Keratinocyte (primary cell): ENCODE results near the gene HOXC6. TPM values are rescaled to one million over a fixed set of nuclear protein-coding genes. Genes with fewer than 3 reads are reported as not detected.
A peak's percentile ranks its signal among the peaks of the same experiment; 100 is the strongest.

ENCODE experiments used
- DNase-seq: peaks from one replicate; pipeline ENCODE4 v3.0.0-alpha.2; 2011; ENCODE audit warnings: low read depth, missing footprints, low spot score
- FAIRE-seq: peaks from 2 replicates; lab custom pipeline; 2011; peaks lifted over from hg19 to GRCh38; lab: Jason Lieb, UNC
- H2AFZ ChIP-seq: 2 replicates; pipeline ENCODE4 v1.6.0; 2012; ENCODE audit warnings: low read length, control low read depth, inconsistent platforms; ENCODE audit not compliant: control insufficient read depth
- H3K27ac ChIP-seq: 2 replicates; pipeline ENCODE4 v1.5.1; 2011; ENCODE audit warnings: low read length; ENCODE audit not compliant: control insufficient read depth, insufficient read depth
- H3K27me3 ChIP-seq: 3 replicates; pipeline ENCODE4 v1.6.0; 2011; ENCODE audit warnings: low read length; ENCODE audit not compliant: control insufficient read depth, insufficient read depth; ENCODE audit errors: extremely low read depth
- H3K36me3 ChIP-seq, 2 experiments: 2 replicates in 1 of 2; 3 replicates in 1 of 2; pipeline ENCODE4 v1.5.1; 2011; ENCODE audit warnings: low read length in 2 of 2, mild to moderate bottlenecking in 1 of 2; ENCODE audit not compliant: control insufficient read depth in 2 of 2, insufficient read depth in 2 of 2; ENCODE audit errors: extremely low read depth in 1 of 2
- H3K4me1 ChIP-seq: 3 replicates; pipeline ENCODE4 v1.5.1; 2011; ENCODE audit warnings: low read length; ENCODE audit not compliant: control insufficient read depth, insufficient read depth; ENCODE audit errors: extremely low read depth
- H3K4me2 ChIP-seq: 3 replicates; pipeline ENCODE4 v1.6.0; 2011; ENCODE audit warnings: low read depth, low read length; ENCODE audit not compliant: control insufficient read depth, insufficient read depth; ENCODE audit errors: extremely low read depth
- H3K4me3 ChIP-seq, 3 experiments: fragments of 200-600 bp in 1 of 3; sonication (generic) in 1 of 3; 2 replicates in 2 of 3; 3 replicates in 1 of 3; pipeline ENCODE4 v1.5.1; 2011 to 2016; ENCODE audit warnings: low read length in 3 of 3, mild to moderate bottlenecking in 3 of 3, control low read depth in 2 of 3, inconsistent platforms in 1 of 3, low read depth in 1 of 3, mixed read lengths in 1 of 3, mixed run types in 1 of 3, moderate library complexity in 1 of 3; ENCODE audit not compliant: control insufficient read depth in 2 of 3, insufficient read depth in 2 of 3; ENCODE audit errors: extremely low read depth in 1 of 3
- H3K79me2 ChIP-seq: 2 replicates; pipeline ENCODE4 v1.6.0; 2012; ENCODE audit warnings: low read length; ENCODE audit not compliant: control insufficient read depth, insufficient read depth
- H3K9ac ChIP-seq: 3 replicates; pipeline ENCODE4 v1.6.0; 2011; ENCODE audit warnings: low read length; ENCODE audit not compliant: control insufficient read depth, insufficient read depth; ENCODE audit errors: extremely low read depth
- H3K9me1 ChIP-seq: 3 replicates; pipeline ENCODE4 v1.6.0; 2011; ENCODE audit warnings: low read length; ENCODE audit not compliant: control insufficient read depth, insufficient read depth; ENCODE audit errors: extremely low read depth
- H3K9me3 ChIP-seq: 2 replicates; pipeline ENCODE4 v1.5.1; 2012; ENCODE audit warnings: low read depth, low read length; ENCODE audit not compliant: control insufficient read depth
- H4K20me1 ChIP-seq: 3 replicates; pipeline ENCODE4 v1.6.0; 2011; ENCODE audit warnings: low read length; ENCODE audit not compliant: control insufficient read depth, insufficient read depth; ENCODE audit errors: extremely low read depth
- EZH2 ChIP-seq: IDR thresholded peaks from one replicate; pipeline ENCODE4 v1.6.1; 2012; ENCODE audit warnings: inconsistent platforms, mild to moderate bottlenecking, low read length, moderate library complexity
- dilution Hi-C: fragments of 300-500 bp; cut with MboI; formaldehyde crosslinking; loops from one replicate; pipeline ENCODE4 v1.7.0; 2020; ENCODE audit warnings: low sequenced_read_pairs; ENCODE audit not compliant: extremely low pct_ligation_motif_present
- polyA plus RNA-seq, 5 experiments: library from polyadenylated mRNA; depleted of rRNA in 3 of 5; stranded (reverse) in 3 of 5; stranded (forward) in 1 of 5; unstranded in 1 of 5; fragments of >200 nt; gene quantifications; 1 replicate in 1 of 5; 2 replicates in 3 of 5; 3 replicates in 1 of 5; pipeline versions ENCODE4 v1.2.1 to v1.2.3, GENCODE V29; 2011 to 2012; ENCODE audit warnings: missing spikeins in 2 of 5, low read depth in 1 of 5, low replicate concordance in 1 of 5
- TF ChIP-seq, protein P1 (sequence below), 3 experiments: IDR thresholded peaks in 1 of 3; conservative IDR thresholded peaks in 1 of 3; optimal IDR thresholded peaks in 1 of 3; 2 replicates in 2 of 3; 3 replicates in 1 of 3; pipeline versions ENCODE3 to v1.5.1; 2011; ENCODE audit warnings: low read length in 3 of 3, mild to moderate bottlenecking in 3 of 3, moderate library complexity in 2 of 3, control low read depth in 1 of 3, inconsistent platforms in 1 of 3; ENCODE audit not compliant: insufficient read depth in 2 of 3; ENCODE audit errors: extremely low read depth in 1 of 3

The HOXC6 gene
- polyA plus RNA-seq, 1 donor (not counting 4 experiments of a cell fraction or from before 2014, with no cell fraction given) = 4.7 TPM

DNA sequence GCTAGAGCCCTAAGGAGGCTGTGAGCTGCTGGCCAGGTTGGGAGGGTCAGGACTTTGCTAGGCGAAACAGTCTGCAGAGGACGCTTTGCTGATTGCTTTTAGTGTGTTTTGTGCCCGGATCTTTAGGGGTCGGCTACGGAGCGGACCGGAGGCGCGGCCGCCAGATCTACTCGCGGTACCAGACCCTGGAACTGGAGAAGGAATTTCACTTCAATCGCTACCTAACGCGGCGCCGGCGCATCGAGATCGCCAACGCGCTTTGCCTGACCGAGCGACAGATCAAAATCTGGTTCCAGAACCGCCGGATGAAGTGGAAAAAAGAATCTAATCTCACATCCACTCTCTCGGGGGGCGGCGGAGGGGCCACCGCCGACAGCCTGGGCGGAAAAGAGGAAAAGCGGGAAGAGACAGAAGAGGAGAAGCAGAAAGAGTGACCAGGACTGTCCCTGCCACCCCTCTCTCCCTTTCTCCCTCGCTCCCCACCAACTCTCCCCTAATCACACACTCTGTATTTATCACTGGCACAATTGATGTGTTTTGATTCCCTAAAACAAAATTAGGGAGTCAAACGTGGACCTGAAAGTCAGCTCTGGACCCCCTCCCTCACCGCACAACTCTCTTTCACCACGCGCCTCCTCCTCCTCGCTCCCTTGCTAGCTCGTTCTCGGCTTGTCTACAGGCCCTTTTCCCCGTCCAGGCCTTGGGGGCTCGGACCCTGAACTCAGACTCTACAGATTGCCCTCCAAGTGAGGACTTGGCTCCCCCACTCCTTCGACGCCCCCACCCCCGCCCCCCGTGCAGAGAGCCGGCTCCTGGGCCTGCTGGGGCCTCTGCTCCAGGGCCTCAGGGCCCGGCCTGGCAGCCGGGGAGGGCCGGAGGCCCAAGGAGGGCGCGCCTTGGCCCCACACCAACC, 1.5 kb downstream of the HOXC6 start:
- Histone ChIP-seq H3K36me3 (peaks cover 0 to 1% of the 10 kb centered on the region in 2 experiments), H3K4me3 (peak overlapping the region in 2 of 3 experiments; percentile 59 to 77), H3K79me2 (peaks cover 42% of the 10 kb centered on the region), H3K9me3 (no peaks in the 10 kb centered on the region), H2AFZ (no peak overlapping the region), H3K27ac (peak overlapping the region; percentile 40), H3K9ac (peak overlapping the region; percentile 69), H3K4me1 (peaks cover 37% of the 10 kb centered on the region), H4K20me1 (no peaks in the 10 kb centered on the region), H3K27me3 (no peaks in the 10 kb centered on the region), H3K4me2 (peak overlapping the region; percentile 98), H3K9me1 (no peaks in the 10 kb centered on the region)
- dilution Hi-C loops = no loop called here
- DNase-seq = no peak
- TF ChIP-seq, protein P1, sequence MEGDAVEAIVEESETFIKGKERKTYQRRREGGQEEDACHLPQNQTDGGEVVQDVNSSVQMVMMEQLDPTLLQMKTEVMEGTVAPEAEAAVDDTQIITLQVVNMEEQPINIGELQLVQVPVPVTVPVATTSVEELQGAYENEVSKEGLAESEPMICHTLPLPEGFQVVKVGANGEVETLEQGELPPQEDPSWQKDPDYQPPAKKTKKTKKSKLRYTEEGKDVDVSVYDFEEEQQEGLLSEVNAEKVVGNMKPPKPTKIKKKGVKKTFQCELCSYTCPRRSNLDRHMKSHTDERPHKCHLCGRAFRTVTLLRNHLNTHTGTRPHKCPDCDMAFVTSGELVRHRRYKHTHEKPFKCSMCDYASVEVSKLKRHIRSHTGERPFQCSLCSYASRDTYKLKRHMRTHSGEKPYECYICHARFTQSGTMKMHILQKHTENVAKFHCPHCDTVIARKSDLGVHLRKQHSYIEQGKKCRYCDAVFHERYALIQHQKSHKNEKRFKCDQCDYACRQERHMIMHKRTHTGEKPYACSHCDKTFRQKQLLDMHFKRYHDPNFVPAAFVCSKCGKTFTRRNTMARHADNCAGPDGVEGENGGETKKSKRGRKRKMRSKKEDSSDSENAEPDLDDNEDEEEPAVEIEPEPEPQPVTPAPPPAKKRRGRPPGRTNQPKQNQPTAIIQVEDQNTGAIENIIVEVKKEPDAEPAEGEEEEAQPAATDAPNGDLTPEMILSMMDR (optimal IDR thresholded peaks at IDR 0.05 in 1 of 3, IDR thresholded peaks at IDR 0.05 in 1 of 3, conservative IDR thresholded peaks at IDR 0.05 in 1 of 3; ENCODE audit: extremely low read depth in 1 of 3, insufficient read depth in 2 of 3, low read length in 3 of 3) = no peak
- no peak for TF ChIP-seq EZH2
- FAIRE-seq = no peak

GRCh38 chr12:54030442-54030801, 2.2 kb downstream of the HOXC6 start:
- Histone ChIP-seq H2AFZ (no peak overlapping the region), H4K20me1 (no peaks in the 10 kb centered on the region), H3K79me2 (peaks cover 35% of the 10 kb centered on the region), H3K27ac (no peak overlapping the region), H3K9me3 (no peaks in the 10 kb centered on the region), H3K4me1 (peaks cover 34% of the 10 kb centered on the region), H3K36me3 (peaks cover 0 to 1% of the 10 kb centered on the region in 2 experiments), H3K4me3 (no peak overlapping the region), H3K9me1 (no peaks in the 10 kb centered on the region), H3K27me3 (no peaks in the 10 kb centered on the region), H3K9ac (peak overlapping the region; percentile 13), H3K4me2 (peak overlapping the region; percentile 24)
- TF ChIP-seq EZH2 = no peak
- TF ChIP-seq, protein P1 (optimal IDR thresholded peaks at IDR 0.05 in 1 of 3, IDR thresholded peaks at IDR 0.05 in 1 of 3, conservative IDR thresholded peaks at IDR 0.05 in 1 of 3; ENCODE audit: extremely low read depth in 1 of 3, insufficient read depth in 2 of 3, low read length in 3 of 3) = no peak
- DNase-seq (no peak), FAIRE-seq (no peak)
- dilution Hi-C loops = no loop called here
